IPS-15b (cell line): ENCODE measurements around the gene PRAME.

Experiments
- H3K27me3 ChIP-seq: one replicate; pipeline ENCODE4 v1.6.1; 2013; ENCODE audit warnings: low read length; ENCODE audit not compliant: control insufficient read depth, insufficient read depth
- H3K36me3 ChIP-seq: one replicate; pipeline ENCODE4 v1.6.1; 2013; ENCODE audit warnings: low read length; ENCODE audit not compliant: control insufficient read depth, insufficient read depth
- H3K4me1 ChIP-seq: one replicate; pipeline ENCODE4 v1.6.1; 2013; ENCODE audit warnings: mild to moderate bottlenecking, low read length; ENCODE audit not compliant: control insufficient read depth, insufficient read depth
- H3K4me3 ChIP-seq: one replicate; pipeline ENCODE4 v1.5.1; 2013; ENCODE audit warnings: low read depth, low read length
- H3K9ac ChIP-seq: one replicate; pipeline ENCODE4 v1.6.1; 2013; ENCODE audit warnings: low read depth, mild to moderate bottlenecking, low read length
- H3K9me3 ChIP-seq: one replicate; pipeline ENCODE4 v1.6.1; 2013; ENCODE audit warnings: mild to moderate bottlenecking, low read length; ENCODE audit not compliant: control insufficient read depth, insufficient read depth

Gene PRAME

GRCh38 chr22:22556578-22556977, 2.5 kb downstream of the PRAME start:
- Histone ChIP-seq H3K4me1 (no peaks in the 10 kb centered on the region), H3K9ac (no peak overlapping the region), H3K27me3 (peaks cover 51% of the 10 kb centered on the region), H3K9me3 (no peaks in the 10 kb centered on the region), H3K4me3 (no peak overlapping the region), H3K36me3 (no peaks in the 10 kb centered on the region)

DNA sequence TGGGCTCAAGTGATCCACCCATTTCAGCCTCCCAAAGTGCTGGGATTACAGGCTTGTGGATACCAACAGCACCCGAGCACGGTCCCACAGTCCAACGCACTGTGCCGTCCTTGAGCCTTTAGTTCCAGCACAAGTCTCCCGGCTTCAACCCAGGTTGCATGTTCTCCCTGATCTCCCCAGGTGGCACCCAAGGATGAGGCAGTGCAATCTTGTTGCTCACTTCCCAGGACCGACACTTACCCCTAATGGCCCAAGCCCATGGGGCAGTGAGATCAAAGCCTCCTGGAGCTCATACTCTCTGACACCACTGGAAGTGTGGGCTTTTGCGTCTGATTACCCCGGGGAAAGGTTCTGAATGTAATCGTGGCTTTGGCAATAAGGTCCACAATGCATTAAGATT, 3.5 kb downstream of the PRAME start:
- no peaks in the 10 kb centered on the region for H3K4me1 ChIP-seq
- no peaks in the 10 kb centered on the region for H3K9me3 ChIP-seq
- peaks cover 59% of the 10 kb centered on the region for H3K27me3 ChIP-seq
- no peak overlapping the region for H3K9ac ChIP-seq
- no peak overlapping the region for H3K4me3 ChIP-seq
- H3K36me3 ChIP-seq, result no peaks in the 10 kb centered on the region

DNA sequence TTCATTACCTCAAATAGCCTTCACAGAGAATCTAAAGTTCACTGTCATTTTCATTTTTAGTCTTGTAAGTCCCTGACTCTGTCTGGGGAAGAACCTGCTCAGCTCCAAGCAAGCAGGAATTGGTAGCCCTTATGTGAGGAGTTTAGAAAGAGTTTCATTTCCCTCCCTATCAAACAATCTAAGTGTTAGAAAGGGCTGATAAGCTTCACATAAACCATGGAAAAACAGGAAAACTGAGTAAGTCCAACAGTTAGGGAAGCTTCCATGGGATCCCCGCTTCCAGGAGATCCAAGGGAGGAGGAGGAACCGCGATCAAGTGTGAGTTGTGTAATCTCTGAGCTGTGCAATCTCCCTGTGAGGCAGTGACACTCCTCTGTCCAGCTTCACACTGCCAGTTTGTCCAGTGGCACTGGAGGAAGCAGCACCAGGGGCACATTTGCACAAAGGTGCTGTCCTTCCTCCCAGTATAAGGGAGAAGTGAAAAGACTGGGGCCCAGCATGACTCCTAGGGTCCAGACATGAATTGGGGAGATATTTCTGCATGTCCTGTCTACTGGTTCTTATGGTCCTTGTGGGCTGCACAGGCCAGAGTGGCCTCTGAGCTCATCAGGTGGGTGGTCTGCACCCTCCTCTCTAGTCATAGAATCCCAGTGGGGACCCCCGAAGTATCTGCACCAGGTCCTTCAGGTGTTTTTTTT, 4.3 kb downstream of the PRAME start:
- Histone ChIP-seq H3K36me3 (no peaks in the 10 kb centered on the region), H3K4me3 (no peak overlapping the region), H3K9ac (no peak overlapping the region), H3K4me1 (no peaks in the 10 kb centered on the region), H3K27me3 (peaks cover 63% of the 10 kb centered on the region), H3K9me3 (no peaks in the 10 kb centered on the region)

- Histone ChIP-seq H3K4me3 (no peak overlapping the region), H3K4me1 (no peaks in the 10 kb centered on the region), H3K27me3 (peaks cover 68% of the 10 kb centered on the region), H3K9me3 (no peaks in the 10 kb centered on the region), H3K9ac (no peak overlapping the region), H3K36me3 (no peaks in the 10 kb centered on the region)
Observed at GRCh38 chr22:22553735-22554586, 5.1 kb downstream of the PRAME start.

DNA sequence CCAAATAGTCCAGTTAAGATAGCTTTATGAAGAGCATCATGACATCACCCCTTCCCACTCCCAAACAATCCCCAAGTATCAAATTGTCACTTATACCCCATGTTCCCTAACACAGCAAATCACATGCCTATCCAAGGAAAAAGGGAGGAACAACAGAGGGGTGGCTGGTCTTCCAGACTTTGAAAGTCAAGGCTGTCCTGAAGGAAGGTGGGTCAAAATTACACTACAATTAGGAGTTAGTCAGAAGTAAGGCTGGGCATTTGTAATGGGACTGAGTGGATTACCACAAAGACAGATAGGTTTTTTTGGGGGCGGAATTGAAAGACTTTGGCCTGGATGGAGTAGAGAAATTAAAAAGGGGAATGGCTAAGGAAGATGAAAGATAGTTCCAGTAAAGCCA, 5.9 kb downstream of the PRAME start:
- Histone ChIP-seq H3K9ac (no peak overlapping the region), H3K9me3 (no peaks in the 10 kb centered on the region)

DNA sequence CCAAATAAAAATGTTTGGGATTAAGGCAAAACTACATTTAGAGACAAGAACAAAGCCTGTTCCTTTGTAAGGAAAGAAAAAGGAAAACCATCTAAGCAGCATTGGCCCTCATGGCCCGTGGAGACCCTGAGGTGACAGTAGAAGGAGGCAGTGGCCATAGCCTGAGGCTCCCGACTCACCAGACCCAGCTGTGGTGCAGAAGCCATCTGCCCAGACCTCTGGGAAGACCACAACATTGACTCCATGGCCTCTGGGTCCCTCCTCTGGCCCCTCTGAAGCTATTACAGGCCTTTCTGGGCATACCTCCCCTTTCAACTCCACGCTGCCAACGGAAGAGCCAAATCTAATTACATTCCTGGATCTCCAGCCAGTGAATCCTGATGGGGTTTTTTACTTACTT, 6.4 kb downstream of the PRAME start:
- Histone ChIP-seq H3K36me3 (no peaks in the 10 kb centered on the region), H3K4me1 (no peaks in the 10 kb centered on the region), H3K9me3 (no peaks in the 10 kb centered on the region), H3K27me3 (peaks cover 81% of the 10 kb centered on the region), H3K4me3 (no peak overlapping the region), H3K9ac (no peak overlapping the region)

More for the DNA sequence above, 5.9 kb downstream of the PRAME start:
- peaks cover 76% of the 10 kb centered on the region for H3K27me3 ChIP-seq
- no peak overlapping the region for H3K4me3 ChIP-seq
- H3K4me1 ChIP-seq, result no peaks in the 10 kb centered on the region
- no peaks in the 10 kb centered on the region for H3K36me3 ChIP-seq

- no peaks in the 10 kb centered on the region for H3K9me3 ChIP-seq
- no peaks in the 10 kb centered on the region for H3K4me1 ChIP-seq
- H3K36me3 ChIP-seq, result no peaks in the 10 kb centered on the region
- H3K9ac ChIP-seq, result no peak overlapping the region
- H3K4me3 ChIP-seq, result no peak overlapping the region
- peaks cover 88% of the 10 kb centered on the region for H3K27me3 ChIP-seq
Observed at GRCh38 chr22:22550789-22551434, 8.2 kb downstream of the PRAME start.

- peaks cover 81% of the 10 kb centered on the region for H3K27me3 ChIP-seq
- H3K4me3 ChIP-seq, result no peak overlapping the region
- no peaks in the 10 kb centered on the region for H3K4me1 ChIP-seq
- no peaks in the 10 kb centered on the region for H3K36me3 ChIP-seq
- no peaks in the 10 kb centered on the region for H3K9me3 ChIP-seq
- H3K9ac ChIP-seq, result no peak overlapping the region
Observed at GRCh38 chr22:22548910-22549309, 10.2 kb downstream of the PRAME start.

DNA sequence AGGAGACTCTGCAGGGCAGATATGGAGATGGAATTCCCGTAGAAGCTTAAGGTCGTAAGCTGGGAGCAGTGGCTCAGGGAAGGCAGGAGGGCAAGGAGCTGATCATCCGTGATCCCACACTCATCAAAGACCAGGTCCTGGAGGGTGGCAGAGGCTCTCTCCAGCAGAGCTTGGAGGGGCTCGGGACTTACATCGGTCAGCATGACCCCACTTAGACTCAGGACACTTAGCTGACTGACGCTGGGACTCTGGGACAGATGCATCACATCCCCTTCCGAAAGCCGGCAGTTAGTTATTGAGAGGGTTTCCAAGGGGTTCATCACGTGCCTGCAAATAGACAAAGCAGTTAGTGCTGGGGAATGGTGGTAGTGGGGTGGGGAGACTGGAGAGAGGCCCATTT, 10.7 kb downstream of the PRAME start:
- Histone ChIP-seq H3K9ac (no peak overlapping the region), H3K9me3 (no peaks in the 10 kb centered on the region), H3K27me3 (peaks cover 81% of the 10 kb centered on the region), H3K36me3 (no peaks in the 10 kb centered on the region), H3K4me3 (no peak overlapping the region), H3K4me1 (no peaks in the 10 kb centered on the region)

- H3K27me3 ChIP-seq, result peaks cover 80% of the 10 kb centered on the region
- H3K9me3 ChIP-seq, result no peaks in the 10 kb centered on the region
- no peaks in the 10 kb centered on the region for H3K36me3 ChIP-seq
- no peak overlapping the region for H3K4me3 ChIP-seq
- H3K9ac ChIP-seq, result no peak overlapping the region
- H3K4me1 ChIP-seq, result no peaks in the 10 kb centered on the region
Observed at GRCh38 chr22:22547692-22548300, 11.3 kb downstream of the PRAME start.

DNA sequence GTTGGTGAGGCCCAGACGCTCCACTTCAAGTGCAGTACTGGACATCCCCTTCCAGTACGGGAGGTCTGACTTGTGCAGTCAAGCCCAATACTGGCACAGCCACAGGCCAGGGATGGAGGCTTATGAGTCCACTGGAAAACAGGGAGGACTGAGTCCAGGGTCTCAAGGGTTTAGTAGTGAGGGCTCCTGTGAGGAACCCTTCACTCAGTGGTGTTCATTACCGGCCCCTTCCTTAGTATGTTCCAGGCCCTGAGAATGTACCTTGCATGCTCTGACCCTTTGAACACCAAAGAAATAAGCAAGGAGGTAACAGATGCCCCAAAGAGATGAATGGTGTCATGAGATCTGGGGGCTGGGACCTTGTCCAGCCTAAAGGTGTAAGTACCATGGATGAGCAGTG, 11.8 kb downstream of the PRAME start:
- H3K9me3 ChIP-seq, result no peaks in the 10 kb centered on the region
- no peak overlapping the region for H3K4me3 ChIP-seq
- H3K9ac ChIP-seq, result no peak overlapping the region
- H3K4me1 ChIP-seq, result no peaks in the 10 kb centered on the region
- no peaks in the 10 kb centered on the region for H3K36me3 ChIP-seq
- peaks cover 80% of the 10 kb centered on the region for H3K27me3 ChIP-seq
